Endothelial cell of umbilical vein (primary cell): ENCODE data around the gene TIMM23B. TPM values are rescaled to one million over a fixed set of nuclear protein-coding genes. Genes with fewer than 3 reads are reported as not detected.
"Not testable (repeated sequence)": the region's sequence is repeated elsewhere in the genome, so short reads cannot be mapped to it uniquely, and the experiment has no call there.

Experiments
- BruUV-seq: library from RNA; stranded (reverse); fragments of 400-500 nt; replicated peaks from 2 replicates; lab custom pipeline; 2021; lab: Mats Ljungman, UMichigan
- CTCF ChIA-PET: fragments of 300-600, 350-600 bp; sonication (Branson Sonifier 250); formaldehyde crosslinking; loops from one replicate; lab custom pipeline; 2021; ENCODE audit warnings: antibody characterized with exemption, inconsistent platforms; lab: Charles Lee
- POLR2A ChIA-PET: fragments of 300-600, 350-600 bp; sonication (Branson Sonifier 250); formaldehyde crosslinking; loops from one replicate; lab custom pipeline; 2021; ENCODE audit warnings: antibody characterized with exemption, inconsistent platforms; lab: Charles Lee
- DNase-seq: peaks from one replicate; pipeline ENCODE4 v3.0.0-alpha.2; 2011; ENCODE audit warnings: low read depth, low spot score
- FAIRE-seq: peaks from 2 replicates; lab custom pipeline; 2011; peaks lifted over from hg19 to GRCh38; lab: Jason Lieb, UNC
- H2AFZ ChIP-seq: 2 replicates; pipeline ENCODE4 v1.6.0; 2012; ENCODE audit warnings: low read depth, low read length, control low read depth, inconsistent platforms
- H3K27ac ChIP-seq: 2 replicates; pipeline ENCODE4 v1.5.1; 2011; ENCODE audit warnings: low read depth, mild to moderate bottlenecking, control low read depth, low read length, moderate library complexity; ENCODE audit not compliant: insufficient read depth
- H3K27me3 ChIP-seq, 2 experiments: 2 replicates each; pipeline versions ENCODE4 v1.6.0 to v1.6.1; 2011; ENCODE audit warnings: low read length in 2 of 2, mixed read lengths in 1 of 2; ENCODE audit not compliant: control insufficient read depth in 2 of 2, insufficient read depth in 2 of 2
- H3K36me3 ChIP-seq, 2 experiments: 2 replicates in 1 of 2; 3 replicates in 1 of 2; pipeline ENCODE4 v1.5.1; 2011; ENCODE audit warnings: low read length in 2 of 2, mild to moderate bottlenecking in 1 of 2, moderate library complexity in 1 of 2; ENCODE audit not compliant: control insufficient read depth in 2 of 2, insufficient read depth in 2 of 2; ENCODE audit errors: extremely low read depth in 1 of 2
- H3K4me1 ChIP-seq: 3 replicates; pipeline ENCODE4 v1.5.1; 2011; ENCODE audit warnings: mild to moderate bottlenecking, low read length; ENCODE audit not compliant: control insufficient read depth, insufficient read depth; ENCODE audit errors: extremely low read depth
- H3K4me2 ChIP-seq: 2 replicates; pipeline ENCODE4 v1.6.1; 2011; ENCODE audit warnings: low read length, control low read depth, mixed read lengths; ENCODE audit not compliant: insufficient read depth
- H3K4me3 ChIP-seq, 3 experiments: fragments of 200-600 bp in 1 of 3; sonication (generic), shearing (Covaris generic) in 1 of 3; replicated peaks in 1 of 3; 2 replicates each; pipeline ENCODE4 v1.5.1; 2011 to 2016; ENCODE audit warnings: control low read depth in 3 of 3, low read length in 3 of 3, mild to moderate bottlenecking in 2 of 3, inconsistent platforms in 1 of 3, low read depth in 1 of 3, moderate library complexity in 1 of 3; ENCODE audit not compliant: insufficient read depth in 1 of 3
- H3K79me2 ChIP-seq: 2 replicates; pipeline ENCODE4 v1.6.0; 2012; ENCODE audit warnings: low read length, inconsistent platforms; ENCODE audit not compliant: control insufficient read depth, insufficient read depth
- H3K9ac ChIP-seq: replicated peaks from 2 replicates; pipeline ENCODE3; 2011; ENCODE audit warnings: low read length, control low read depth; ENCODE audit not compliant: insufficient read depth; ENCODE audit errors: extremely low read depth
- H3K9me1 ChIP-seq: replicated peaks from 3 replicates; pipeline ENCODE4 v1.6.0; 2011; ENCODE audit warnings: mild to moderate bottlenecking, low read length; ENCODE audit not compliant: control insufficient read depth, insufficient read depth; ENCODE audit errors: extremely low read depth
- H3K9me3 ChIP-seq: replicated peaks from 2 replicates; pipeline ENCODE4 v1.5.1; 2012; ENCODE audit warnings: low read length, inconsistent platforms; ENCODE audit not compliant: control insufficient read depth, insufficient read depth
- H4K20me1 ChIP-seq: replicated peaks from 2 replicates; pipeline ENCODE3; 2011; ENCODE audit warnings: mild to moderate bottlenecking, low read length; ENCODE audit not compliant: control insufficient read depth, insufficient read depth; ENCODE audit errors: extremely low read depth
- dilution Hi-C: fragments of 300-500 bp; cut with MboI; formaldehyde crosslinking; loops from one replicate; pipeline ENCODE4 v1.15.0; 2019; ENCODE audit warnings: low sequenced_read_pairs; ENCODE audit not compliant: extremely low pct_ligation_motif_present
- intact Hi-C: fragments of 100-400 bp; cut with micrococcal nuclease; formaldehyde crosslinking; loops from one replicate; pipeline ENCODE4 v1.10.0; 2022
- polyA plus RNA-seq, 4 experiments: library from polyadenylated mRNA; depleted of rRNA in 3 of 4; stranded (reverse) in 3 of 4; unstranded in 1 of 4; fragments of >200 nt; gene quantifications; 2 replicates each; pipeline versions ENCODE4 v1.2.1 to v1.2.3, GENCODE V29; 2011 to 2012; ENCODE audit warnings: missing spikeins in 1 of 4
- total RNA-seq: library from RNA; stranded (reverse); gene quantifications from 2 replicates; pipeline ENCODE4 v1.2.3, GENCODE V29; 2021

Gene TIMM23B
- total and polyA plus RNA-seq, 2 donors (not counting 3 experiments of a cell fraction or from before 2014, with no cell fraction given) = 14.4 to 18.7 TPM

DNA sequence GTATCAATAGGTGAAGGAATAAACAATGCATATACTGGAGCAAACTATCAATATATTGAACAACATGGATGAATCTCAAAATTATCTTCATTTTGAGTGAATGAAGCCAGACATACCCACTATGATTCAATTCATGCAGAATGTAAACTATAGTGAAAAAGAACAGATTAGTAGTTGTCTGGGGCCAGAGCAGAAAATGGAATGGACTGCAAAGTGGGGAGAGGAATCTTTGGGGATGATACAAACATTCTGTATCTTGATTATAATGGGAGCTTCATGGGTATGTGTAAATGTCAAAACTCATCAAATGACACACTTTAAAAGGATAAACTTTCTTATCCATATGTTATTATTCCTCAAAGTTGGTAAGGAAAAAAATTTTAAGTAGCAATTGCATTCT, 23.9 kb upstream of the TIMM23B start:
- H3K4me3 ChIP-seq, H3K9ac ChIP-seq, dilution Hi-C loops, DNase-seq, H4K20me1 ChIP-seq, CTCF ChIA-PET, BruUV-seq, H3K4me1 ChIP-seq, H3K27me3 ChIP-seq, H3K79me2 ChIP-seq, FAIRE-seq, POLR2A ChIA-PET, H2AFZ ChIP-seq, H3K9me1 ChIP-seq, H3K9me3 ChIP-seq, H3K36me3 ChIP-seq, H3K4me2 ChIP-seq, H3K27ac ChIP-seq: not testable (repeated sequence)
- intact Hi-C loops = loop anchor here (2.0 kb wide), 1 partner anchor 323 kb away; no protein-coding TSS in a partner anchor

DNA sequence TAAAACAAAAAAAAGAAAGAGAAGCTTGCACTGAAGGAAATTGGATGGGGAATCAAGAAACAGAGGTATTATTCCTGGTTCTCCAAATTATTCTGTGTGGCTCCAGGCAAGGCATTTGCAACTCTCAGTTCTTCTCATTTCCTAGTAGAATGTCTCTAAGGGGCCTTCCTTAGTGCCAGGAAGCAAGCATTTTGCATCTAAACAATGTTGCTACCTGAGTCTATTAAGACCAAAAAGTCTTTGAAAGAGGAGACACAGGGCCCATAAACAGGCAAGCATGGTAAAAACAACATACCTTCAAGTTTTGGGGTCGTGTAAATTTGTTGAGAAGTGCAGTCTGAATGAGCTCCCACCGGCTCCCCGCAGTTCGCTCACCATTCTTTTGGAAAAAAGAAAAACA, 19.8 kb upstream of the TIMM23B start:
- H3K9ac ChIP-seq, POLR2A ChIA-PET, H3K79me2 ChIP-seq, CTCF ChIA-PET, H4K20me1 ChIP-seq, dilution Hi-C loops, H3K4me3 ChIP-seq, H3K9me1 ChIP-seq, H3K27me3 ChIP-seq, intact Hi-C loops, H2AFZ ChIP-seq, H3K9me3 ChIP-seq, FAIRE-seq, BruUV-seq, H3K4me2 ChIP-seq, DNase-seq, H3K27ac ChIP-seq, H3K36me3 ChIP-seq, H3K4me1 ChIP-seq: not testable (repeated sequence)

DNA sequence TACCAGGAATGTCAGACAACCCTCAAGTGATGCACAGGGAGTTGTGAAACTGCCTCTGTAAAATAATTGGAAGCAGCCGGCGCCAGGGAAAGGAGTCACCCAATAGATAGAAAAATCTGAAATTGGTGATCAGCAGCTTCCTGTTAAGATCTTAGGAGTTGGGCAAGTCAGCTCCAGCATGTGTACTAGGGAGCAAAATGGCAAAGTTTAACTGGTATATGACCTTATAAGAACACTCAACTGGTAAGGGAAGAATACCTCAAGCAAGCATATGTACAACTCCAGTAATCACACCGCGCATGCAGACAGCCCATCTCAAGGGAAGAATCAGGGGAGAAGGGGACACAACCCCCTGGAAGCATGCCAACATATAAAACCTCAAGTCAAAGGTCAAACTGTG, 18.3 kb upstream of the TIMM23B start:
- dilution Hi-C loops, H3K27ac ChIP-seq, H3K9ac ChIP-seq, H3K4me3 ChIP-seq, H3K27me3 ChIP-seq, H3K9me1 ChIP-seq, H4K20me1 ChIP-seq, H3K4me1 ChIP-seq, CTCF ChIA-PET, POLR2A ChIA-PET, BruUV-seq, H2AFZ ChIP-seq, intact Hi-C loops, FAIRE-seq, DNase-seq, H3K79me2 ChIP-seq, H3K36me3 ChIP-seq, H3K4me2 ChIP-seq, H3K9me3 ChIP-seq: not testable (repeated sequence)

DNA sequence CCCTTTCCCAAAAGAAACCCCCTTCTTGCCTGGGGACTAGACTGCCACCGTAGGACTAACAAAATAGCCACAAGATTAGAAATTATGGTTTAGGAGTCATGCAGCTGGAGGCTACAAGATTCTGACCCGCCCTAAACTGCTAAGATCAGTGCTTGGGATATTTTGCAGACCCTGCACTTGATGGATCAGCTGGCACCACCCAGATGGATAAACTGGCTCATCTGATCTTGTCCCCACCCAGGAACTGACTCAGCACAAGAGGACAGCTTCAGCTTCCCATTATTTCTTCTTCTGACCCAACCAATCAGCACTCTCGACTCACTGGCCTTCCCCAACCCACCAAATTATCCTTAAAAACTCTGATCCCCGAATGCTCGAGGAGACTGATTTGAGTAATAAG, 10.6 kb upstream of the TIMM23B start:
- H3K79me2 ChIP-seq, H2AFZ ChIP-seq, H3K27ac ChIP-seq, dilution Hi-C loops, H3K4me2 ChIP-seq, BruUV-seq, H3K9ac ChIP-seq, intact Hi-C loops, H3K27me3 ChIP-seq, DNase-seq, CTCF ChIA-PET, H3K9me1 ChIP-seq, H3K4me3 ChIP-seq, H3K36me3 ChIP-seq, H4K20me1 ChIP-seq, H3K9me3 ChIP-seq, H3K4me1 ChIP-seq, FAIRE-seq, POLR2A ChIA-PET: not testable (repeated sequence)
